ENCODE measurements around the gene SLIRP. TPM values are rescaled to one million over a fixed set of nuclear protein-coding genes. Genes with fewer than 3 reads are reported as not detected.
"Not testable (repeated sequence)": the region's sequence is repeated elsewhere in the genome, so short reads cannot be mapped to it uniquely, and the experiment has no call there.

SLIRP gene
- total and polyA plus RNA-seq, 8 donors, result 20.8 to 189 (median 38.4) TPM

DNA sequence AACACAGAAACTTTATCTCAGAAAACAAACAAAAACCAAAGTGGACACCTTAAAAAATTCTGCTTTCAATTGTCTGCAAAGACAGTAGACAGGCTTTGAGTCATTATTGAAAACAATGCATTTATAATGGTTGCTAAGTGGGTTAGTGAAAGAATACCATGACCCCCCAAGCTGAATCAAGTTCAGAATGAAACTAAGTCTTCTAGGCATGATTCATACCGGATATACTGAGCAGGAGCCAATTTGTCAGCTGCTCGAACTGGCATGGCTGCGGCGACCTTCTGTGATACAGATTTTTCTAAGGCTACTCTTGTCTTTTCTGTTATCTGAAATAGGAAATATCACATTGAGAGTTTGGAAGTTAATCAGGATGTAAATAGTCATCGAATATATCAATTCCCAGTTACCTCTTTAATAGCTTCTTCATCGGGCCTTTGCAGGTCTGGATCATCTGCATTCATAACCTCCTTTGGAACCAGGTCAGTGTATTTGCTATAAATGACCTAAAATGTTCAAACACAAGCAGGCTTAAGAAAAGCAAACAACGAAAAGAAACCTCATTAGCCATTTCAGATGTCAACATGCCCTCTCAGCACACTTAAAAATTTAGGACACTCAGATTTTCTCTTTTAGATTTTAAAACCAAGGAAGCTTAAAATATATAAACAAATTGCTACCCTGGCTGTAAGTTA, 30.8 kb downstream of the SLIRP start:
- H3K36me3 ChIP-seq, result peaks cover 6 to 40% (median 28%) of the 10 kb centered on the region in 3 donors
- WGBS, 2 donors, result 35 to 45% methylated on average over 7 of the region's 7 CpGs
- no peak for FAIRE-seq
- TF ChIP-seq, protein P1, sequence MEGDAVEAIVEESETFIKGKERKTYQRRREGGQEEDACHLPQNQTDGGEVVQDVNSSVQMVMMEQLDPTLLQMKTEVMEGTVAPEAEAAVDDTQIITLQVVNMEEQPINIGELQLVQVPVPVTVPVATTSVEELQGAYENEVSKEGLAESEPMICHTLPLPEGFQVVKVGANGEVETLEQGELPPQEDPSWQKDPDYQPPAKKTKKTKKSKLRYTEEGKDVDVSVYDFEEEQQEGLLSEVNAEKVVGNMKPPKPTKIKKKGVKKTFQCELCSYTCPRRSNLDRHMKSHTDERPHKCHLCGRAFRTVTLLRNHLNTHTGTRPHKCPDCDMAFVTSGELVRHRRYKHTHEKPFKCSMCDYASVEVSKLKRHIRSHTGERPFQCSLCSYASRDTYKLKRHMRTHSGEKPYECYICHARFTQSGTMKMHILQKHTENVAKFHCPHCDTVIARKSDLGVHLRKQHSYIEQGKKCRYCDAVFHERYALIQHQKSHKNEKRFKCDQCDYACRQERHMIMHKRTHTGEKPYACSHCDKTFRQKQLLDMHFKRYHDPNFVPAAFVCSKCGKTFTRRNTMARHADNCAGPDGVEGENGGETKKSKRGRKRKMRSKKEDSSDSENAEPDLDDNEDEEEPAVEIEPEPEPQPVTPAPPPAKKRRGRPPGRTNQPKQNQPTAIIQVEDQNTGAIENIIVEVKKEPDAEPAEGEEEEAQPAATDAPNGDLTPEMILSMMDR (IDR thresholded peaks at IDR 0.05), result no peak
- peak; percentile 54 to 87 (median 80) for ATAC-seq
- H3K4me1 ChIP-seq, result peaks cover 3 to 12% (median 4%) of the 10 kb centered on the region in 3 donors
- peak overlapping the region in 1 of 4 donors; percentile 30 for H3K27ac ChIP-seq
- no peaks in the 10 kb centered on the region for H3K27me3 ChIP-seq
- intact Hi-C loops (cut with DNase I), result no loop called here
- peak in 2 of 6 donors; percentile 15 to 35 for DNase-seq
- H3K4me3 ChIP-seq, result no peak overlapping the region
- no peaks in the 10 kb centered on the region for H3K9me3 ChIP-seq

DNA sequence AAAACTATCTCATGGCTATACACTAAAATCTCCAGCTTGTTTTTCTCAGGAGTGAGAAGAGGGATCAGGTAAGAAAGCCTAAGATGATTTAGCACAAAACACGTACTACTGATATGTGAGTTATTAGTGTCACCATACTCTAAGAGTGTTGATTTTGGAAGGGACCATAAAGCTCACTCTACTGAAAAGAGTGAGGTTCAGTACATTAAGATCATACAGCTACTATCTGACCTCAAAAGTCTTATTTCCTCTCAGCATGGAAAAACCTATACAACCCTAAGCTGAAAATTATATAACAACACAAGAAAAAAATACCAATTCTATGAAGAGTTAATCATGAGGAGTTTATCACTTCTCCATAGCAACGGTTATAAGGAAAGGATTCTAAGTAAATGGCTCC, 33.5 kb downstream of the SLIRP start:
- peaks cover 0 to 23% (median 8%) of the 10 kb centered on the region in 3 donors for H3K36me3 ChIP-seq
- H3K4me1 ChIP-seq, result peaks cover 3 to 12% (median 4%) of the 10 kb centered on the region in 3 donors
- WGBS, 2 donors, result 67 to 71% methylated on average over 2 of the region's 2 CpGs
- no peak overlapping the region for H3K4me3 ChIP-seq
- no peaks in the 10 kb centered on the region for H3K27me3 ChIP-seq
- no peak overlapping the region for H3K27ac ChIP-seq
- H3K9me3 ChIP-seq, result no peaks in the 10 kb centered on the region
- FAIRE-seq, result no peak
- intact Hi-C loops (cut with DNase I), result no loop called here
- TF ChIP-seq, protein P1 (IDR thresholded peaks at IDR 0.05), result no peak
- no peak for DNase-seq
- ATAC-seq, result no peak

DNA sequence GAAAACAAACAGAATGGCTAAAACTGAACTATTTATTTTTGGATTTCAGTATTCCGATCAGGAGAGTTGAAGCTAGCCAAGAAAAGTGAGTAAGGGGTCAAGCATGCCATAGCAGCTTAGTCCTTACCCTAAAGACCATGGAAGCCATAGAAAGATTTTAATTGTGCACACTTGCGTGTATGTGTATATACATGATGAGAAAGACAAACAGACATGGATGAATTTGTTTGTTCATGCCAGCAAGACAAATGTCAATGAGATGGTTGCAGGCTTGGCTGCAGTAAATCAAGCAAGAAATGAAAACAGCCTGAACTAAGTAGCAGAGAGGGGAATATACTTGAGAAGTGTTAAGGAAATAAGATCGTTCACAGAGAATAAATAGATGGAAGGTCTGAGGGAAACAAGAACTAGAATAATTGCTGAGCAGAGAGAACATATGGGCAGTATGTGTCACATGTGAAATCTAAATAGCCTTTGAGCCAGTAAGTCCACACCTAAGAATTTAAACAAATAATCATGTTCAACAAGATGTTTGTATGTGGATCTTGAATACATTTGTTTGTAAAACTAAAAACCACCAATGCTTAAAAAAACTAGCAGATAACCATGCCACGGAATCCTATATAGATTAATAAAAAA, 38.3 kb downstream of the SLIRP start:
- Histone ChIP-seq H3K9me3 (no peaks in the 10 kb centered on the region), H3K4me3 (no peak overlapping the region), H3K27me3 (no peaks in the 10 kb centered on the region), H3K27ac (no peak overlapping the region), H3K36me3 (peaks cover 0 to 32% (median 17%) of the 10 kb centered on the region in 3 donors), H3K4me1 (no peaks in the 10 kb centered on the region)
- DNase-seq (no peak), FAIRE-seq (no peak), ATAC-seq (peak in 2 of 4 donors; percentile 16 to 25)
- intact Hi-C loops (cut with DNase I), result no loop called here
- 59% methylated on average over 4 of the region's 4 CpGs for WGBS, 2 donors
- TF ChIP-seq, protein P1 (IDR thresholded peaks at IDR 0.05), result no peak

DNA sequence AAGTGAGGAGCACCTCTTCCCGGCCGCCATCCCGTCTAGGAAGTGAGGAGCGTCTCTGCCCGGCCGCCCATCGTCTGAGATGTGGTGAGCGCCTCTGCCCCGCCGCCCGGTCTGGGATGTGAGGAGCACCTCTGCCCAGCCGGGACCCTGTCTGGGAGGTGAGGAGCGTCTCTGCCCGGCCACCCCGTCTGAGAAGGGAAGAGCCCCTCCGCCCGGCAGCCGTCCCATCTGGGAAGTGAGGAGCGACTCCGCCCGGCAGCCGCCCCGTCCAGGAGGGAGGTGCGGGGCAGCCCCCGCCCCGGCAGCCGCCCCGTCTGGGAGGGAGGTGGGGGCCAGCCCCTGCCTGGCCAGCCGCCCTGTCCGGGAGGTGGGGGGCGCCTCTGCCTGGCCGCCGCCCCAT, 39.5 kb downstream of the SLIRP start:
- peaks cover 0 to 38% (median 17%) of the 10 kb centered on the region in 3 donors for H3K36me3 ChIP-seq
- H3K9me3 ChIP-seq; H3K4me3 ChIP-seq; ATAC-seq; intact Hi-C loops (cut with DNase I); H3K27ac ChIP-seq; H3K27me3 ChIP-seq; FAIRE-seq; H3K4me1 ChIP-seq: not testable (repeated sequence)
- 91 to 96% methylated on average over 10 to 33 of the region's 33 CpGs for WGBS, 2 donors
- DNase-seq, result peak in 1 of 6 donors; percentile 70

DNA sequence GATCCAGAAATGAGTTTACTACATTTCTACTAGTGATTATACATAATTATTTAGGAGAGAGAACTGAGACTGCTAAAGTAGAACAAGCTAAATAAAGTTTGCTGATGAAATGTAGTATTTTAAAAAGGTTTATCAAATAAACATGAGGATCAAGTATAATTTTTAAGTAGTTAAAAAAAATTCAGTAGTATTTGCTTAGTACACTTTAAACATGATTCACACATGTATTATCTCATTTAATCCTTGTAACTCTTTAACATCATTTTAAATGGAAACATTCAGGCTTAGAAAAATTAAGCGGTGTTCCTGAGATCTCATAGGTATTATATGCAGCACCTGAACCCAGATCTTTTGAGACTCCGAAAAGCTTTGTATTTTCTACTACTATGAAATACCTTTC, 44.4 kb downstream of the SLIRP start:
- 94 to 98% methylated on average over 2 of the region's 2 CpGs for WGBS, 2 donors
- ATAC-seq (no peak), FAIRE-seq (no peak), DNase-seq (no peak)
- Histone ChIP-seq H3K27me3 (no peaks in the 10 kb centered on the region), H3K36me3 (peaks cover 0 to 49% (median 17%) of the 10 kb centered on the region in 3 donors), H3K4me1 (peaks cover 0 to 7% (median 0%) of the 10 kb centered on the region in 3 donors), H3K27ac (no peak overlapping the region), H3K9me3 (no peaks in the 10 kb centered on the region), H3K4me3 (no peak overlapping the region)
- intact Hi-C loops (cut with DNase I), result no loop called here
- TF ChIP-seq, protein P1 (IDR thresholded peaks at IDR 0.05), result no peak
